ENCODE results near the gene CCDC112. TPM values are rescaled to one million over a fixed set of nuclear protein-coding genes. Genes with fewer than 3 reads are reported as not detected.

CCDC112 gene
- total and polyA plus RNA-seq, 2 of the 13 experiments (the other 11 are each of a cell fraction or from before 2014, with no cell fraction given): 1.1 to 2.8 TPM

DNA sequence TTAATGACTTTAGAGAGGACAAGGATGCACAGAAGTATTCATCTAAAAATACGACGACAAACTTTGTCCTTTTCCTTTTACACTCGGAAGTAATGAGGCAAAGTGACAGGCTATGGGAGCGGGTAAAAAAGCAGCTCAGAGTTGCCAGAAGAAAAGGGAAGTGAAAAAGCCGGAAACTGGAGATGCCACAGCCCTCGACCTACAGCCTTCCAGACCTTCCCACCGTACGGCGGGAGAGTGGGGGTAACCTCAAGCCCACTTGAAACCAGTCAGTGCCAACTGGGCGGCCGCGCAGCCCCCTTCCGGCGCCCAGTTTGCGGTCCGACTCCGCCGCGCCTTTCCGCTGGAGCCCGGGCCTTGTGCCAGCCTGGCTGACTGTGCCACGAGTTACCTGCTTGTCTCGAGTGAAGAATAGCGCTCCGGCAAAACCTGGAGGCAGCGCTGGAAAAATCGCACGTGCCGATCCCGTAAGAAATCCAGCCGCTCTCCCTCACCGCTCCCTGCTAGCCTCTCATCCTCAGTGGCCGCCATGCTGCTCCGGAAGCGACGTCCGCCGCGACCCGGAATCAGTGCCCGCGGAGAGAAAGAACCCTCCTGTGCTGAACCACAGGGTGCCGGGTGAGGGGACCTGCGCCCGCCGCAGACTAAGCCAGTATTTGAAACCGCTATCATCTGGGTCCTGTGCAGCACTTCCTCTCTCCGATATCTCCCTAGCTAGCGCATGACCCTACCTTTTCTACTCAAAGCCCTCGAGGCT is 34.0 kb downstream of the CCDC112 start, which contains the start of gene PGGT1B (continued):
- TF ChIP-seq, protein P1, sequence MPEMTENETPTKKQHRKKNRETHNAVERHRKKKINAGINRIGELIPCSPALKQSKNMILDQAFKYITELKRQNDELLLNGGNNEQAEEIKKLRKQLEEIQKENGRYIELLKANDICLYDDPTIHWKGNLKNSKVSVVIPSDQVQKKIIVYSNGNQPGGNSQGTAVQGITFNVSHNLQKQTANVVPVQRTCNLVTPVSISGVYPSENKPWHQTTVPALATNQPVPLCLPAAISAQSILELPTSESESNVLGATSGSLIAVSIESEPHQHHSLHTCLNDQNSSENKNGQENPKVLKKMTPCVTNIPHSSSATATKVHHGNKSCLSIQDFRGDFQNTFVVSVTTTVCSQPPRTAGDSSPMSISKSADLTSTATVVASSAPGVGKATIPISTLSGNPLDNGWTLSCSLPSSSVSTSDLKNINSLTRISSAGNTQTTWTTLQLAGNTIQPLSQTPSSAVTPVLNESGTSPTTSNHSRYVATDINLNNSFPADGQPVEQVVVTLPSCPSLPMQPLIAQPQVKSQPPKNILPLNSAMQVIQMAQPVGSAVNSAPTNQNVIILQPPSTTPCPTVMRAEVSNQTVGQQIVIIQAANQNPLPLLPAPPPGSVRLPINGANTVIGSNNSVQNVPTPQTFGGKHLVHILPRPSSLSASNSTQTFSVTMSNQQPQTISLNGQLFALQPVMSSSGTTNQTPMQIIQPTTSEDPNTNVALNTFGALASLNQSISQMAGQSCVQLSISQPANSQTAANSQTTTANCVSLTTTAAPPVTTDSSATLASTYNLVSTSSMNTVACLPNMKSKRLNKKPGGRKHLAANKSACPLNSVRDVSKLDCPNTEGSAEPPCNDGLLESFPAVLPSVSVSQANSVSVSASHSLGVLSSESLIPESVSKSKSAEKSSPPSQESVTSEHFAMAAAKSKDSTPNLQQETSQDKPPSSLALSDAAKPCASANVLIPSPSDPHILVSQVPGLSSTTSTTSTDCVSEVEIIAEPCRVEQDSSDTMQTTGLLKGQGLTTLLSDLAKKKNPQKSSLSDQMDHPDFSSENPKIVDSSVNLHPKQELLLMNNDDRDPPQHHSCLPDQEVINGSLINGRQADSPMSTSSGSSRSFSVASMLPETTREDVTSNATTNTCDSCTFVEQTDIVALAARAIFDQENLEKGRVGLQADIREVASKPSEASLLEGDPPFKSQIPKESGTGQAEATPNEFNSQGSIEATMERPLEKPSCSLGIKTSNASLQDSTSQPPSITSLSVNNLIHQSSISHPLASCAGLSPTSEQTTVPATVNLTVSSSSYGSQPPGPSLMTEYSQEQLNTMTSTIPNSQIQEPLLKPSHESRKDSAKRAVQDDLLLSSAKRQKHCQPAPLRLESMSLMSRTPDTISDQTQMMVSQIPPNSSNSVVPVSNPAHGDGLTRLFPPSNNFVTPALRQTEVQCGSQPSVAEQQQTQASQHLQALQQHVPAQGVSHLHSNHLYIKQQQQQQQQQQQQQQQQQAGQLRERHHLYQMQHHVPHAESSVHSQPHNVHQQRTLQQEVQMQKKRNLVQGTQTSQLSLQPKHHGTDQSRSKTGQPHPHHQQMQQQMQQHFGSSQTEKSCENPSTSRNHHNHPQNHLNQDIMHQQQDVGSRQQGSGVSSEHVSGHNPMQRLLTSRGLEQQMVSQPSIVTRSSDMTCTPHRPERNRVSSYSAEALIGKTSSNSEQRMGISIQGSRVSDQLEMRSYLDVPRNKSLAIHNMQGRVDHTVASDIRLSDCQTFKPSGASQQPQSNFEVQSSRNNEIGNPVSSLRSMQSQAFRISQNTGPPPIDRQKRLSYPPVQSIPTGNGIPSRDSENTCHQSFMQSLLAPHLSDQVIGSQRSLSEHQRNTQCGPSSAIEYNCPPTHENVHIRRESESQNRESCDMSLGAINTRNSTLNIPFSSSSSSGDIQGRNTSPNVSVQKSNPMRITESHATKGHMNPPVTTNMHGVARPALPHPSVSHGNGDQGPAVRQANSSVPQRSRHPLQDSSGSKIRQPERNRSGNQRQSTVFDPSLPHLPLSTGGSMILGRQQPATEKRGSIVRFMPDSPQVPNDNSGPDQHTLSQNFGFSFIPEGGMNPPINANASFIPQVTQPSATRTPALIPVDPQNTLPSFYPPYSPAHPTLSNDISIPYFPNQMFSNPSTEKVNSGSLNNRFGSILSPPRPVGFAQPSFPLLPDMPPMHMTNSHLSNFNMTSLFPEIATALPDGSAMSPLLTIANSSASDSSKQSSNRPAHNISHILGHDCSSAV (CRISPR knock-in tag; IDR thresholded peaks at IDR 0.05; ENCODE audit: borderline replicate concordance): no peak
- TF ChIP-seq U2AF1 (optimal IDR thresholded peaks at IDR 0.05; ENCODE audit: low read depth, low read length) (peak; percentile 76), ETV6 (CRISPR knock-in tag; conservative IDR thresholded peaks at IDR 0.05) (0 out of 2 replicates have a peak, but pooled peaks have one; percentile 46), DNMT1 (CRISPR knock-in tag; IDR thresholded peaks at IDR 0.05) (no peak), ZFY (CRISPR knock-in tag; IDR thresholded peaks at IDR 0.05) (peak; percentile 92), ZNF678 (CRISPR knock-in tag; IDR thresholded peaks at IDR 0.05) (no peak), PITX1 (CRISPR knock-in tag; IDR thresholded peaks at IDR 0.05) (peak; percentile 65; the same call in 1 of the 2 replicates), RXRA (CRISPR knock-in tag; IDR thresholded peaks at IDR 0.05) (0 out of 2 replicates have a peak, but pooled peaks have one; percentile 67), ZNF773 (CRISPR knock-in tag; IDR thresholded peaks at IDR 0.05; ENCODE audit: borderline replicate concordance) (no peak), SMC3 (IDR thresholded peaks at IDR 0.05; ENCODE audit: low read length) (no peak), MYNN (CRISPR knock-in tag; IDR thresholded peaks at IDR 0.05; ENCODE audit: low read depth) (peak; percentile 95; the same call in 1 of the 2 replicates), NKX3-1 (CRISPR knock-in tag; IDR thresholded peaks at IDR 0.05) (no peak)
- TF ChIP-seq, protein P2, sequence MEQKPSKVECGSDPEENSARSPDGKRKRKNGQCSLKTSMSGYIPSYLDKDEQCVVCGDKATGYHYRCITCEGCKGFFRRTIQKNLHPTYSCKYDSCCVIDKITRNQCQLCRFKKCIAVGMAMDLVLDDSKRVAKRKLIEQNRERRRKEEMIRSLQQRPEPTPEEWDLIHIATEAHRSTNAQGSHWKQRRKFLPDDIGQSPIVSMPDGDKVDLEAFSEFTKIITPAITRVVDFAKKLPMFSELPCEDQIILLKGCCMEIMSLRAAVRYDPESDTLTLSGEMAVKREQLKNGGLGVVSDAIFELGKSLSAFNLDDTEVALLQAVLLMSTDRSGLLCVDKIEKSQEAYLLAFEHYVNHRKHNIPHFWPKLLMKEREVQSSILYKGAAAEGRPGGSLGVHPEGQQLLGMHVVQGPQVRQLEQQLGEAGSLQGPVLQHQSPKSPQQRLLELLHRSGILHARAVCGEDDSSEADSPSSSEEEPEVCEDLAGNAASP (CRISPR knock-in tag; IDR thresholded peaks at IDR 0.05; ENCODE audit: borderline replicate concordance): peak; percentile 35; the same call in 1 of the 2 replicates
- TF ChIP-seq, protein P3, sequence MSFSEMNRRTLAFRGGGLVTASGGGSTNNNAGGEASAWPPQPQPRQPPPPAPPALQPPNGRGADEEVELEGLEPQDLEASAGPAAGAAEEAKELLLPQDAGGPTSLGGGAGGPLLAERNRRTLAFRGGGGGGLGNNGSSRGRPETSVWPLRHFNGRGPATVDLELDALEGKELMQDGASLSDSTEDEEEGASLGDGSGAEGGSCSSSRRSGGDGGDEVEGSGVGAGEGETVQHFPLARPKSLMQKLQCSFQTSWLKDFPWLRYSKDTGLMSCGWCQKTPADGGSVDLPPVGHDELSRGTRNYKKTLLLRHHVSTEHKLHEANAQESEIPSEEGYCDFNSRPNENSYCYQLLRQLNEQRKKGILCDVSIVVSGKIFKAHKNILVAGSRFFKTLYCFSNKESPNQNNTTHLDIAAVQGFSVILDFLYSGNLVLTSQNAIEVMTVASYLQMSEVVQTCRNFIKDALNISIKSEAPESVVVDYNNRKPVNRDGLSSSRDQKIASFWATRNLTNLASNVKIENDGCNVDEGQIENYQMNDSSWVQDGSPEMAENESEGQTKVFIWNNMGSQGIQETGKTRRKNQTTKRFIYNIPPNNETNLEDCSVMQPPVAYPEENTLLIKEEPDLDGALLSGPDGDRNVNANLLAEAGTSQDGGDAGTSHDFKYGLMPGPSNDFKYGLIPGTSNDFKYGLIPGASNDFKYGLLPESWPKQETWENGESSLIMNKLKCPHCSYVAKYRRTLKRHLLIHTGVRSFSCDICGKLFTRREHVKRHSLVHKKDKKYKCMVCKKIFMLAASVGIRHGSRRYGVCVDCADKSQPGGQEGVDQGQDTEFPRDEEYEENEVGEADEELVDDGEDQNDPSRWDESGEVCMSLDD (CRISPR knock-in tag; IDR thresholded peaks at IDR 0.05; ENCODE audit: borderline replicate concordance): no peak; the same call in 1 of the 2 replicates
- TF ChIP-seq, protein P4, sequence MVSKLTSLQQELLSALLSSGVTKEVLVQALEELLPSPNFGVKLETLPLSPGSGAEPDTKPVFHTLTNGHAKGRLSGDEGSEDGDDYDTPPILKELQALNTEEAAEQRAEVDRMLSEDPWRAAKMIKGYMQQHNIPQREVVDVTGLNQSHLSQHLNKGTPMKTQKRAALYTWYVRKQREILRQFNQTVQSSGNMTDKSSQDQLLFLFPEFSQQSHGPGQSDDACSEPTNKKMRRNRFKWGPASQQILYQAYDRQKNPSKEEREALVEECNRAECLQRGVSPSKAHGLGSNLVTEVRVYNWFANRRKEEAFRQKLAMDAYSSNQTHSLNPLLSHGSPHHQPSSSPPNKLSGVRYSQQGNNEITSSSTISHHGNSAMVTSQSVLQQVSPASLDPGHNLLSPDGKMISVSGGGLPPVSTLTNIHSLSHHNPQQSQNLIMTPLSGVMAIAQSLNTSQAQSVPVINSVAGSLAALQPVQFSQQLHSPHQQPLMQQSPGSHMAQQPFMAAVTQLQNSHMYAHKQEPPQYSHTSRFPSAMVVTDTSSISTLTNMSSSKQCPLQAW (CRISPR knock-in tag; IDR thresholded peaks at IDR 0.05): peak; percentile 77; the same call in 1 of the 2 replicates
